Measurements from ENCODE around the gene ADNP2. TPM values are rescaled to one million over a fixed set of nuclear protein-coding genes. Genes with fewer than 3 reads are reported as not detected.

ADNP2 gene
- total and polyA plus RNA-seq, 2 experiments from 2014 or later: 19.3 to 66.4 TPM

DNA sequence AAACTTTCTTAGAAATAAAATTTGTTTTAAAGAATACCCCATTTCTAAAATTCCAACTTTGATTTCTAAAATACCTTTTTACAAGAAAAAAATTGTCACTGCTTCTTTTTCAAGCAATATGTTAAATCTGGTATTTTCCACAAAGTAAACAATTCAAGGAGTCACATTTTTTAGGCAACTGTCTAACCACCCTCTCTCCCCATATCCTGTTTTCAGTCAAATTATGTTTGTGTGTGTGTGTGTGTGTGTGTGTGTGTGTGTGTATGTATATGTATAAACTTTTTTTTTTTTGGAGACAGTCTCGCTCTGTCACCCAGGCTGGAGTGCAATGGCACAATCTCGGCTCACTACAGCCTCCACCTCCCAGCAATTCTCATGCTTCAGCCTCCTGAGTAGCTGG is 59.3 kb downstream of the ADNP2 start:
- no peak overlapping the region for H3K27ac Mint-ChIP-seq
- no peak overlapping the region for H3K4me3 Mint-ChIP-seq
- no peaks in the 10 kb centered on the region for H3K9me2 ChIP-seq (ENCODE audit: insufficient read depth)
- no peak overlapping the region for H3K27ac ChIP-seq (ENCODE audit: low read depth)
- peaks cover 13% of the 10 kb centered on the region for H3K36me3 Mint-ChIP-seq (ENCODE audit: low read depth)
- no peak overlapping the region for H2AFZ ChIP-seq
- H3K4me1 Mint-ChIP-seq: peaks cover 3% of the 10 kb centered on the region; the same call in 2 of the 3 replicates
- H3K9me3 Mint-ChIP-seq: peaks cover 18% of the 10 kb centered on the region
- no peaks in the 10 kb centered on the region for H3K36me3 ChIP-seq (ENCODE audit: insufficient read depth)
- H3K4me1 ChIP-seq (ENCODE audit: insufficient read depth): no peaks in the 10 kb centered on the region
- H4K20me1 ChIP-seq (replicated peaks; ENCODE audit: insufficient read depth): no peaks in the 10 kb centered on the region
- no peak overlapping the region for H3K4me3 ChIP-seq
- no peaks in the 10 kb centered on the region for H3K27me3 ChIP-seq (ENCODE audit: insufficient read depth)
- ATAC-seq (no peak), DNase-seq (ENCODE audit: low spot score) (no peak)
- H3K4me2 ChIP-seq: no peak overlapping the region
- no peaks in the 10 kb centered on the region for H3F3A ChIP-seq (replicated peaks; ENCODE audit: low read depth)
- TF ChIP-seq EZH2phosphoT487 (IDR thresholded peaks at IDR 0.05; ENCODE audit: unreplicated experiment): no peak
- TF ChIP-seq ZNF331 (CRISPR knock-in tag; IDR thresholded peaks at IDR 0.05; ENCODE audit: low read depth): no peak
- no peak for TF ChIP-seq ZNF462 (CRISPR knock-in tag; IDR thresholded peaks at IDR 0.05)
- no peak for TF ChIP-seq CREB1 (CRISPR knock-in tag; IDR thresholded peaks at IDR 0.05; ENCODE audit: low read depth)
- no peak for TF ChIP-seq JUNB (IDR thresholded peaks at IDR 0.05; ENCODE audit: unreplicated experiment)
- no peak for TF ChIP-seq STAT1 (IDR thresholded peaks at IDR 0.05; ENCODE audit: unreplicated experiment)
- no peaks in the 10 kb centered on the region for H3K79me2 ChIP-seq (replicated peaks; ENCODE audit: insufficient read depth)
- peaks cover 7% of the 10 kb centered on the region for H3K27me3 Mint-ChIP-seq (ENCODE audit: insufficient read depth, low read depth, poor library complexity)

DNA sequence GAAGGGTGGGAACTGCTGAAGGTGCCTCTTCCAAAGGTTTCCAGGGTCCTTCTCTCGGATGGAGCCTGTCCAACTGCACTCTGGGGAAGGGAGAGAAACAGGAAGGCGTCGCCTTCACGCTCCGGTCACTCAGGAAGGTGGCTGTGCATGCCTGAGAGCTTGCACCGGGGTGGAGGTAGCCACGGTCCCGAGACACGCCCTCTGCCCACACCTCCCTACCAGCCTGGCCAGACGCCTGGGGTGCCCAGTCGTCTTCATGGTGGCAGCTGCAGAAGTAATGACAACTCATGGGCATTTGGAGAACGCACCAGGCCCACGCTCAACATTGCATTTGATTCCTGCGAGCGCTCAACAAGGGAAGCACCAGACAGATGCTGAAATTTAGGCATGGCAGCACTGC is 59.9 kb downstream of the ADNP2 start:
- DNase-seq (ENCODE audit: low spot score) (no peak), ATAC-seq (no peak)
- Histone ChIP-seq H3K79me2 (replicated peaks; ENCODE audit: insufficient read depth) (no peaks in the 10 kb centered on the region), H3K36me3 (ENCODE audit: insufficient read depth) (no peaks in the 10 kb centered on the region), H4K20me1 (replicated peaks; ENCODE audit: insufficient read depth) (no peaks in the 10 kb centered on the region), H2AFZ (no peak overlapping the region), H3F3A (replicated peaks; ENCODE audit: low read depth) (no peaks in the 10 kb centered on the region), H3K4me3 (no peak overlapping the region), H3K4me1 (ENCODE audit: insufficient read depth) (no peaks in the 10 kb centered on the region), H3K27ac (ENCODE audit: low read depth) (no peak overlapping the region), H3K9me2 (ENCODE audit: insufficient read depth) (no peaks in the 10 kb centered on the region), H3K4me2 (no peak overlapping the region), H3K27me3 (ENCODE audit: insufficient read depth) (no peaks in the 10 kb centered on the region)
- Mint-ChIP-seq H3K4me1 (peaks cover 3% of the 10 kb centered on the region; the same call in 2 of the 3 replicates), H3K9me3 (peaks cover 18% of the 10 kb centered on the region), H3K4me3 (no peak overlapping the region), H3K27me3 (ENCODE audit: insufficient read depth, low read depth, poor library complexity) (peaks cover 6% of the 10 kb centered on the region), H3K36me3 (ENCODE audit: low read depth) (peaks cover 9% of the 10 kb centered on the region), H3K27ac (no peak overlapping the region)
- no peak for TF ChIP-seq STAT1 (IDR thresholded peaks at IDR 0.05; ENCODE audit: unreplicated experiment)
- no peak for TF ChIP-seq POLR2AphosphoS5 (IDR thresholded peaks at IDR 0.05; ENCODE audit: low read depth)
- no peak for TF ChIP-seq CREB1 (CRISPR knock-in tag; IDR thresholded peaks at IDR 0.05; ENCODE audit: low read depth)
- TF ChIP-seq NANOG (IDR thresholded peaks at IDR 0.05; ENCODE audit: borderline replicate concordance): no peak
- TF ChIP-seq CTCF (conservative IDR thresholded peaks at IDR 0.05; ENCODE audit: low read depth in 2 of 2): no peak
- TF ChIP-seq JUNB (IDR thresholded peaks at IDR 0.05; ENCODE audit: unreplicated experiment): no peak
- no peak for TF ChIP-seq ETS1 (IDR thresholded peaks at IDR 0.05)

Data from GM23338 (cell line).